HFFc6 (cell line): ENCODE results near the gene REEP6. TPM values are rescaled to one million over a fixed set of nuclear protein-coding genes. Genes with fewer than 3 reads are reported as not detected.

ENCODE experiments used
- DNase-seq: peaks from one replicate; pipeline ENCODE4 v3.0.0-alpha.2; 2018
- H3K27ac Mint-ChIP-seq: 2 replicates; pipeline ENCODE4 v1.8.0; 2020; ENCODE audit warnings: mild to moderate bottlenecking, mixed read lengths
- H3K27me3 Mint-ChIP-seq: 2 replicates; pipeline ENCODE4 v1.8.0; 2021; ENCODE audit warnings: mild to moderate bottlenecking, moderate library complexity, mixed read lengths; ENCODE audit not compliant: insufficient read depth
- H3K36me3 Mint-ChIP-seq: 2 replicates; pipeline ENCODE4 v1.8.0; 2021; ENCODE audit warnings: low read depth, mixed read lengths
- H3K4me1 Mint-ChIP-seq: 2 replicates; pipeline ENCODE4 v1.8.0; 2020; ENCODE audit warnings: low read depth, mixed read lengths
- H3K4me3 Mint-ChIP-seq: 2 replicates; pipeline ENCODE4 v1.8.0; 2020; ENCODE audit warnings: mild to moderate bottlenecking, moderate library complexity, mixed read lengths
- H3K9me3 Mint-ChIP-seq: 2 replicates; pipeline ENCODE4 v1.8.0; 2020; ENCODE audit warnings: mild to moderate bottlenecking, mixed read lengths
- CTCF ChIP-seq: fragments of 200-600 bp; sonication (generic); IDR thresholded peaks from 2 replicates; pipeline ENCODE4 v1.5.0; 2021; ENCODE audit warnings: antibody characterized with exemption, mild to moderate bottlenecking
- total RNA-seq, 6 experiments: library from RNA; stranded (reverse); fragmentation: NEBNext Ultra II Directional; extraction: Animal tissue kit (Norgen Biotek cat#: 25700); gene quantifications; 2 replicates in 1 of 6; 3 replicates in 5 of 6; pipeline ENCODE4 v1.2.3, GENCODE V29; 2021

The REEP6 gene
- total RNA-seq, 6 experiments from 2014 or later = 1.7 to 4.6 (median 2.1) TPM

- DNase-seq = no peak
- 0 out of 2 replicates have a peak, but pooled peaks cover 3% of the 10 kb centered on the region for H3K9me3 Mint-ChIP-seq
- no peak overlapping the region for H3K4me3 Mint-ChIP-seq
- peaks cover 6% of the 10 kb centered on the region; the same call in 1 of the 2 replicates for H3K36me3 Mint-ChIP-seq
- peaks cover 13% of the 10 kb centered on the region for H3K27me3 Mint-ChIP-seq
- TF ChIP-seq CTCF = no peak
- H3K4me1 Mint-ChIP-seq = peaks cover 5% of the 10 kb centered on the region; the same call in 1 of the 2 replicates
- H3K27ac Mint-ChIP-seq = no peak overlapping the region; the same call in 1 of the 2 replicates
Measured at GRCh38 chr19:1507192-1507660, 16.2 kb downstream of the REEP6 start.

- H3K27me3 Mint-ChIP-seq = peaks cover 9% of the 10 kb centered on the region
- no peak for TF ChIP-seq CTCF
- H3K36me3 Mint-ChIP-seq = peaks cover 6% of the 10 kb centered on the region; the same call in 1 of the 2 replicates
- 0 out of 2 replicates have a peak, but pooled peaks cover 3% of the 10 kb centered on the region for H3K9me3 Mint-ChIP-seq
- peak overlapping the region; percentile 91 for H3K27ac Mint-ChIP-seq
- H3K4me3 Mint-ChIP-seq = peak overlapping the region; percentile 83
- peaks cover 5% of the 10 kb centered on the region; the same call in 1 of the 2 replicates for H3K4me1 Mint-ChIP-seq
- peak; percentile 90 for DNase-seq
Measured at GRCh38 chr19:1507763-1508506, 17.0 kb downstream of the REEP6 start.

GRCh38 chr19:1508507-1508856, 17.5 kb downstream of the REEP6 start:
- Mint-ChIP-seq H3K4me1 (peaks cover 5% of the 10 kb centered on the region; the same call in 1 of the 2 replicates), H3K27me3 (peaks cover 6% of the 10 kb centered on the region), H3K4me3 (no peak overlapping the region), H3K27ac (no peak overlapping the region), H3K36me3 (peaks cover 6% of the 10 kb centered on the region; the same call in 1 of the 2 replicates), H3K9me3 (0 out of 2 replicates have a peak, but pooled peaks cover 3% of the 10 kb centered on the region)
- TF ChIP-seq CTCF = no peak
- no peak for DNase-seq

GRCh38 chr19:1509602-1510441, 18.8 kb downstream of the REEP6 start:
- Mint-ChIP-seq H3K9me3 (0 out of 2 replicates have a peak, but pooled peaks cover 3% of the 10 kb centered on the region), H3K36me3 (peaks cover 6% of the 10 kb centered on the region; the same call in 1 of the 2 replicates), H3K27ac (no peak overlapping the region), H3K27me3 (peaks cover 3% of the 10 kb centered on the region), H3K4me1 (peaks cover 5% of the 10 kb centered on the region; the same call in 1 of the 2 replicates), H3K4me3 (no peak overlapping the region)
- no peak for DNase-seq
- TF ChIP-seq CTCF = no peak

GRCh38 chr19:1510442-1510806, 19.4 kb downstream of the REEP6 start:
- H3K4me3 Mint-ChIP-seq = no peak overlapping the region
- H3K27me3 Mint-ChIP-seq = peaks cover 3% of the 10 kb centered on the region; the same call in 1 of the 2 replicates
- 0 out of 2 replicates have a peak, but pooled peaks cover 3% of the 10 kb centered on the region for H3K9me3 Mint-ChIP-seq
- peaks cover 5% of the 10 kb centered on the region; the same call in 1 of the 2 replicates for H3K4me1 Mint-ChIP-seq
- no peak for TF ChIP-seq CTCF
- no peak for DNase-seq
- H3K36me3 Mint-ChIP-seq = peaks cover 3% of the 10 kb centered on the region; the same call in 1 of the 2 replicates
- no peak overlapping the region for H3K27ac Mint-ChIP-seq
